A549 (cell line): ENCODE measurements around the gene LRP3.

Source experiments
- CHD4 ChIP-seq: fragments of 200-600 bp; sonication (generic); IDR thresholded peaks from 2 replicates; pipeline ENCODE4 v1.6.1; 2016; ENCODE audit warnings: antibody characterized with exemption, mild to moderate bottlenecking, borderline replicate concordance
- ESRRA ChIP-seq: fragments of 150-350 bp; IDR thresholded peaks from 2 replicates; pipeline ENCODE4 v1.6.1; 2014; ENCODE audit warnings: mild to moderate bottlenecking, low read length, borderline replicate concordance
- KDM1A ChIP-seq: fragments of 200-600 bp; sonication (generic); IDR thresholded peaks from 2 replicates; pipeline ENCODE4 v1.6.1; 2016; ENCODE audit warnings: low read depth, mild to moderate bottlenecking
- POLR2A ChIP-seq: IDR thresholded peaks from 2 replicates; pipeline ENCODE4 v1.6.1; 2012; ENCODE audit warnings: mild to moderate bottlenecking, low read length
- RAD21 ChIP-seq, 2 experiments: fragments of >200 bp in 1 of 2; sonication (Bioruptor Twin) in 1 of 2; formaldehyde crosslinking in 1 of 2; IDR thresholded peaks in 1 of 2; conservative IDR thresholded peaks in 1 of 2; 2 replicates in 1 of 2; 3 replicates in 1 of 2; pipeline ENCODE4 v1.6.1; 2012 to 2018; ENCODE audit warnings: inconsistent platforms in 1 of 2
- SMC3 ChIP-seq: fragments of >200 bp; sonication (Bioruptor Twin); formaldehyde crosslinking; IDR thresholded peaks from 3 replicates; pipeline ENCODE4 v1.6.1; 2018; ENCODE audit warnings: inconsistent platforms
- SREBF2 ChIP-seq: fragments of 450-650 bp; IDR thresholded peaks from 2 replicates; pipeline ENCODE4 v1.6.1; 2014; ENCODE audit warnings: mild to moderate bottlenecking, moderate library complexity
- TF ChIP-seq, protein P1 (sequence below): IDR thresholded peaks from 2 replicates; pipeline ENCODE4 v1.6.1; 2012
- TF ChIP-seq, protein P2 (sequence below): fragments of >200 bp; sonication (Bioruptor Twin); formaldehyde crosslinking; IDR thresholded peaks from 3 replicates; pipeline ENCODE4 v1.5.1; 2016
- TF ChIP-seq, protein P3 (sequence below): IDR thresholded peaks from 2 replicates; pipeline ENCODE4 v1.6.1; 2012; ENCODE audit warnings: low read depth, borderline replicate concordance

DNA sequence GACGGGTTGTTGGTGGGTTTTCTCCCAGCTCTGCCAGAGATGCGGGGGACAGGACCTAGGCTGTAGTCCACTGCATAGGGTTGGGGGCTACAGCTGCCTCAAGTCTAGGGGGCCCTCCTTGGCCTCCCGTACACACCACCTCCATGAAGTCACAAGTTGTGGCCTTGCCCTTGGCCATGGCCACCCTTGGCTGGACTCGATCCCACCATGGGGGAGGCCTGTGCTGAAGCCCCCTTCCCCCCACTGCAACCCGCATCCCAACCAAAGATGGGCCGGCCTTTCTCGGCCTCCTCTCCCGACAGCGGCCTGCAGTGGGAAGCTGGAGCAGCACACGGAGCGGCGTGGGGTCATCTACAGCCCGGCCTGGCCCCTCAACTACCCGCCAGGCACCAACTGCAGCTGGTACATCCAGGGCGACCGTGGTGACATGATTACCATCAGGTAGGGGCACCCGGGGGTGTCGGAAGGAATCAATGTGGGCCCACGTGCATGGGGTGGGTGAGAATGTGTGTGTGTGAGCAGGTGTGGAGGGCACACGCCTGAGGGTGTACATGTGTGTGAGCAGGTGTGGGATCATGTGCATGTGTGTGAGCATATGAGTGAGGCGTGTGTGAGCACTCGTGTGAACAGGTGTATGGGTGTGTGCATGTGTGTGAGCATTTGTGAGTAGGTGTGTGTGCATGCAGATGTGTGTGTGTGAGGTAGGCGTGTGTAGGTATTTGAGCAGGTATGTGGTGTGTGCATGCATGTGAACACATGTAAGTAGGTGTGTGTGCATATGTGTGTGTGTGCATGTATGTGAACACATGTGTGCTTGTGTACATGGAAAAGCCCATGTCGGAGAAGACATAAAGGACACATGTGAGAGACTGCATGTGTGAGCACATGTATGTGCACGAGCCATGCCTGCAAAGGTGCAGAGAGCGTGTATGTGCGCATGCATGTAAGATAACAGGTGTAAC, 8.7 kb downstream of the LRP3 start:
- TF ChIP-seq, protein P1, sequence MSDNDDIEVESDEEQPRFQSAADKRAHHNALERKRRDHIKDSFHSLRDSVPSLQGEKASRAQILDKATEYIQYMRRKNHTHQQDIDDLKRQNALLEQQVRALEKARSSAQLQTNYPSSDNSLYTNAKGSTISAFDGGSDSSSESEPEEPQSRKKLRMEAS = no peak
- TF ChIP-seq SREBF2 = no peak
- TF ChIP-seq RAD21 (conservative IDR thresholded peaks at IDR 0.05 in 1 of 2, IDR thresholded peaks at IDR 0.05 in 1 of 2) = no peak
- TF ChIP-seq ESRRA = no peak
- no peak for TF ChIP-seq KDM1A
- TF ChIP-seq, protein P2, sequence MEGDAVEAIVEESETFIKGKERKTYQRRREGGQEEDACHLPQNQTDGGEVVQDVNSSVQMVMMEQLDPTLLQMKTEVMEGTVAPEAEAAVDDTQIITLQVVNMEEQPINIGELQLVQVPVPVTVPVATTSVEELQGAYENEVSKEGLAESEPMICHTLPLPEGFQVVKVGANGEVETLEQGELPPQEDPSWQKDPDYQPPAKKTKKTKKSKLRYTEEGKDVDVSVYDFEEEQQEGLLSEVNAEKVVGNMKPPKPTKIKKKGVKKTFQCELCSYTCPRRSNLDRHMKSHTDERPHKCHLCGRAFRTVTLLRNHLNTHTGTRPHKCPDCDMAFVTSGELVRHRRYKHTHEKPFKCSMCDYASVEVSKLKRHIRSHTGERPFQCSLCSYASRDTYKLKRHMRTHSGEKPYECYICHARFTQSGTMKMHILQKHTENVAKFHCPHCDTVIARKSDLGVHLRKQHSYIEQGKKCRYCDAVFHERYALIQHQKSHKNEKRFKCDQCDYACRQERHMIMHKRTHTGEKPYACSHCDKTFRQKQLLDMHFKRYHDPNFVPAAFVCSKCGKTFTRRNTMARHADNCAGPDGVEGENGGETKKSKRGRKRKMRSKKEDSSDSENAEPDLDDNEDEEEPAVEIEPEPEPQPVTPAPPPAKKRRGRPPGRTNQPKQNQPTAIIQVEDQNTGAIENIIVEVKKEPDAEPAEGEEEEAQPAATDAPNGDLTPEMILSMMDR = no peak
- no peak for TF ChIP-seq CHD4
- 0 out of 2 replicates have a peak, but pooled peaks have one; percentile 8 for TF ChIP-seq POLR2A
- TF ChIP-seq SMC3 = no peak
- TF ChIP-seq, protein P3, sequence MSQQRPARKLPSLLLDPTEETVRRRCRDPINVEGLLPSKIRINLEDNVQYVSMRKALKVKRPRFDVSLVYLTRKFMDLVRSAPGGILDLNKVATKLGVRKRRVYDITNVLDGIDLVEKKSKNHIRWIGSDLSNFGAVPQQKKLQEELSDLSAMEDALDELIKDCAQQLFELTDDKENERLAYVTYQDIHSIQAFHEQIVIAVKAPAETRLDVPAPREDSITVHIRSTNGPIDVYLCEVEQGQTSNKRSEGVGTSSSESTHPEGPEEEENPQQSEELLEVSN = no peak
